HepG2 (cell line): ENCODE data around the gene MARF1. TPM values are rescaled to one million over a fixed set of nuclear protein-coding genes. Genes with fewer than 3 reads are reported as not detected.

ENCODE experiments used
- CHCHD3 ChIP-seq: sonication (generic); formaldehyde crosslinking; IDR thresholded peaks from 2 replicates; pipeline ENCODE4 v1.8.0; 2022; ENCODE audit warnings: mild to moderate bottlenecking, missing genetic modification reagents, moderate library complexity
- JARID2 ChIP-seq: sonication (generic); formaldehyde crosslinking; IDR thresholded peaks from 2 replicates; pipeline ENCODE4 v1.8.1; 2023; ENCODE audit warnings: missing genetic modification reagents, inconsistent platforms; ENCODE audit not compliant: insufficient replicate concordance
- MAF1 ChIP-seq: sonication (generic); formaldehyde crosslinking; IDR thresholded peaks from 2 replicates; pipeline ENCODE4 v1.5.0; 2020; ENCODE audit warnings: missing genetic modification reagents, borderline replicate concordance
- MAFF ChIP-seq: IDR thresholded peaks from 2 replicates; pipeline ENCODE4 v1.6.1; 2011; ENCODE audit warnings: low read depth, low read length, improper control_type of control experiment
- MTF1 ChIP-seq: sonication (generic); formaldehyde crosslinking; IDR thresholded peaks from 2 replicates; pipeline ENCODE4 v1.5.0; 2020; ENCODE audit warnings: missing genetic modification reagents
- NFRKB ChIP-seq: fragments of 450-650 bp; IDR thresholded peaks from 2 replicates; pipeline ENCODE4 v1.6.1; 2017
- SAP130 ChIP-seq: IDR thresholded peaks from 2 replicates; pipeline ENCODE4 v1.6.1; 2016; ENCODE audit warnings: low read depth
- SCMH1 ChIP-seq: sonication (generic); formaldehyde crosslinking; IDR thresholded peaks from 2 replicates; pipeline ENCODE4 v1.9.0; 2021; ENCODE audit warnings: missing genetic modification reagents, mild to moderate bottlenecking, borderline replicate concordance
- TCF7L2 ChIP-seq: IDR thresholded peaks from 2 replicates; pipeline ENCODE4 v1.6.1; 2011; ENCODE audit warnings: mild to moderate bottlenecking, low read depth, low read length, moderate library complexity
- THAP7 ChIP-seq: sonication (generic); formaldehyde crosslinking; IDR thresholded peaks from 2 replicates; pipeline ENCODE4 v1.8.1; 2023; ENCODE audit warnings: mild to moderate bottlenecking, missing genetic modification reagents
- ZHX2 ChIP-seq, 2 experiments: sonication (generic) in 1 of 2; formaldehyde crosslinking in 1 of 2; IDR thresholded peaks; 2 replicates each; pipeline versions ENCODE4 v1.6.1 to v1.9.0; 2014 to 2022; ENCODE audit warnings: antibody characterized with exemption in 1 of 2, borderline replicate concordance in 1 of 2, inconsistent platforms in 1 of 2, low read depth in 1 of 2, missing genetic modification reagents in 1 of 2
- ZNF260 ChIP-seq: sonication (generic); formaldehyde crosslinking; IDR thresholded peaks from 2 replicates; pipeline ENCODE4 v1.4.0; 2020; ENCODE audit warnings: missing genetic modification reagents, low read depth, mild to moderate bottlenecking, borderline replicate concordance
- ZNF446 ChIP-seq: sonication (generic); formaldehyde crosslinking; IDR thresholded peaks from 2 replicates; pipeline ENCODE4 v1.5.0; 2020; ENCODE audit warnings: mild to moderate bottlenecking, missing genetic modification reagents
- ZNF503 ChIP-seq: sonication (generic); formaldehyde crosslinking; IDR thresholded peaks from 2 replicates; pipeline ENCODE4 v1.4.0; 2020; ENCODE audit warnings: missing genetic modification reagents
- ZNF615 ChIP-seq: sonication (generic); formaldehyde crosslinking; IDR thresholded peaks from 2 replicates; pipeline ENCODE4 v1.5.0; 2020; ENCODE audit warnings: mild to moderate bottlenecking, missing genetic modification reagents, borderline replicate concordance
- ZNF740 ChIP-seq: sonication (generic); formaldehyde crosslinking; IDR thresholded peaks from 2 replicates; pipeline ENCODE4 v1.4.0; 2020; ENCODE audit warnings: missing genetic modification reagents
- ZNF770 ChIP-seq: sonication (generic); formaldehyde crosslinking; IDR thresholded peaks from 2 replicates; pipeline ENCODE4 v1.5.0; 2020; ENCODE audit warnings: mild to moderate bottlenecking, missing genetic modification reagents
- polyA plus RNA-seq, 8 experiments: library from polyadenylated mRNA; depleted of rRNA in 3 of 8; stranded (reverse) in 7 of 8; unstranded in 1 of 8; fragments of >200 nt; fragmentation: Illumina TruSeq in 4 of 8; extraction: Trizol in 4 of 8; gene quantifications; 2 replicates each; pipeline versions ENCODE4 v1.2.1 to v1.2.3, GENCODE V29; 2011 to 2016; ENCODE audit warnings: low read depth in 4 of 8, missing spikeins in 1 of 8, mixed read lengths in 1 of 8; ENCODE audit not compliant: insufficient read depth in 1 of 8
- total RNA-seq, 5 experiments: library from RNA; depleted of rRNA; stranded (reverse); fragments of >200 nt; fragmentation: Illumina TruSeq; extraction: Trizol; gene quantifications; 2 replicates each; pipeline ENCODE4 v1.2.3, GENCODE V29; 2016; ENCODE audit warnings: low read depth in 1 of 5

The MARF1 gene
- total and polyA plus RNA-seq, 2 of the 13 experiments (the other 11 are each of a cell fraction or from before 2014, with no cell fraction given) = 8.7 to 20.7 TPM

GRCh38 chr16:15608398-15609285, 34.3 kb downstream of the MARF1 start (continued):
- TF ChIP-seq ZHX2 (IDR thresholded peaks at IDR 0.05; ENCODE audit: low read depth) (peak; percentile 63; the same call in 1 of the 2 replicates), ZHX2 (CRISPR knock-in tag; IDR thresholded peaks at IDR 0.05; ENCODE audit: borderline replicate concordance) (no peak; the same call in 1 of the 2 replicates), ZNF770 (CRISPR knock-in tag) (no peak), THAP7 (CRISPR knock-in tag) (no peak; the same call in 1 of the 2 replicates), ZNF260 (CRISPR knock-in tag) (no peak), ZNF446 (no peak), NFRKB (no peak), ZNF740 (no peak), SAP130 (peak; percentile 80), MAFF (peak; percentile 88), SCMH1 (CRISPR knock-in tag) (no peak), TCF7L2 (no peak), MTF1 (no peak), CHCHD3 (CRISPR knock-in tag) (no peak), ZNF503 (CRISPR knock-in tag) (peak; percentile 94), ZNF615 (CRISPR knock-in tag) (no peak), MAF1 (CRISPR knock-in tag) (no peak), JARID2 (CRISPR knock-in tag) (peak; percentile 20)
